AG10803 (cell line): ENCODE data around the gene KPNA5.
A peak's percentile ranks its signal among the peaks of the same experiment; 100 is the strongest.

Experiments used
- DNase-seq: peaks from one replicate; pipeline ENCODE4 v3.0.0; 2010; ENCODE audit warnings: low read depth
- H3K4me3 ChIP-seq: 2 replicates; pipeline ENCODE4 v1.5.1; 2011; ENCODE audit warnings: mild to moderate bottlenecking, low read length, control low read depth
- CTCF ChIP-seq: conservative IDR thresholded peaks from 2 replicates; pipeline ENCODE4 v1.5.1; 2011; ENCODE audit warnings: mild to moderate bottlenecking, low read length, control low read depth, inconsistent platforms

Gene KPNA5

GRCh38 chr6:116680880-116681672 is at the start of gene KPNA5:
Gene KPNA5 (plus strand): TSS chr6:116681211. CDS start chr6:116681335, 124 bp downstream.
- H3K4me3 ChIP-seq = peak within 1 kb of the TSS; percentile 90
- peak; percentile 87 for DNase-seq
- no peak for TF ChIP-seq CTCF

- TF ChIP-seq CTCF = no peak
- no peak overlapping the region for H3K4me3 ChIP-seq
- no peak for DNase-seq
Measured at GRCh38 chr6:116631379-116631990, 49.5 kb upstream of the KPNA5 start.

- DNase-seq = no peak
- TF ChIP-seq CTCF = no peak; the same call in 1 of the 2 replicates
Measured at GRCh38 chr6:116633685-116634084, 47.3 kb upstream of the KPNA5 start.

GRCh38 chr6:116648156-116648555 is 32.9 kb upstream of the KPNA5 start:
- DNase-seq = no peak
- no peak for TF ChIP-seq CTCF
- no peak overlapping the region for H3K4me3 ChIP-seq

More at GRCh38 chr6:116633685-116634084, 47.3 kb upstream of the KPNA5 start:
- no peak overlapping the region for H3K4me3 ChIP-seq

DNA sequence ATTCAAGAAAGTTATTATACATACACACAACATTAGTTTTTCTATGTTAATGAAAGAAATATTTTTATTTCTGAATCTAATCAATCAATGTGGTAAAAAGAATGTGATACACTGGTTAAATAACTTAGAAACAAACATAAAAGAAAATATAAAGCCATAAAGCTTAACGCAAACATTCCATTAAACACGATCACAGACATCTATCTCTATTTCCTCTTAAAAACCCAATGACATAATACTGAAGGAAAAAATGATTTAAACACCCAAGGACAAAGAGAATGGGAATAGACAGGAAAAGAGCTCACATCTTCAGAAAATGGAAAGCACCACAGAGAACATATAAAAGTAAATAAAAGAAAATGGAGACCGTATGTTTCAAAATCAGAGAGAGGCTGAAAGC is 31.9 kb upstream of the KPNA5 start:
- TF ChIP-seq CTCF = no peak
- H3K4me3 ChIP-seq = no peak overlapping the region
- no peak for DNase-seq

- H3K4me3 ChIP-seq = no peak overlapping the region
- no peak for DNase-seq
- no peak for TF ChIP-seq CTCF
Measured at GRCh38 chr6:116651916-116652315, 29.1 kb upstream of the KPNA5 start.

DNA sequence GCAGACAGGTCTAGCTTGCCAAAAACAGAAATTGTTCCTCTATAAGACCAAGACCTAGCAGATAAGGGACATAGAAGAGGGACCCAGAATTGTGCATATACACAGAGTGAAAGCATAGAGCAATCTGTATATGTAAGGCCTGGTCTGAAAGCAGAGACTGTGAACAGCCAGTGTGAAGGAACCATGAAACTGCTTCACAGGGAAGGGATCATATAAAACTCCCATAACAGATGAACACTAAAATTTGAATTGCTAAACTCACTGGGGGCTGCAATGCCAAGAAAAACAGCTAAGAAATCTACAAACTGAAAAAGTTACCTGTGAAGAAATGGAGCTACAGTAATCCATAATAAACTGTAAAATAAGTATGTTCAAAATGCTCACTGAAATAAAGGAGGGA is 19.4 kb upstream of the KPNA5 start:
- DNase-seq = no peak
- H3K4me3 ChIP-seq = no peak overlapping the region
- no peak for TF ChIP-seq CTCF
